ENCODE data around the gene MEPCE.

MEPCE gene

GRCh38 chr7:100428199-100428966 is 1.2 kb upstream of the MEPCE start, which contains the start of gene ZCWPW1:
Gene ZCWPW1 (minus strand): TSS chr7:100428703. CDS start chr7:100420649, 8,054 bp downstream.
- H3K4me3 ChIP-seq (ENCODE audit: control insufficient read depth, low read depth, low read length): peak within 1 kb of the TSS; percentile 80
- TF ChIP-seq, protein P1, sequence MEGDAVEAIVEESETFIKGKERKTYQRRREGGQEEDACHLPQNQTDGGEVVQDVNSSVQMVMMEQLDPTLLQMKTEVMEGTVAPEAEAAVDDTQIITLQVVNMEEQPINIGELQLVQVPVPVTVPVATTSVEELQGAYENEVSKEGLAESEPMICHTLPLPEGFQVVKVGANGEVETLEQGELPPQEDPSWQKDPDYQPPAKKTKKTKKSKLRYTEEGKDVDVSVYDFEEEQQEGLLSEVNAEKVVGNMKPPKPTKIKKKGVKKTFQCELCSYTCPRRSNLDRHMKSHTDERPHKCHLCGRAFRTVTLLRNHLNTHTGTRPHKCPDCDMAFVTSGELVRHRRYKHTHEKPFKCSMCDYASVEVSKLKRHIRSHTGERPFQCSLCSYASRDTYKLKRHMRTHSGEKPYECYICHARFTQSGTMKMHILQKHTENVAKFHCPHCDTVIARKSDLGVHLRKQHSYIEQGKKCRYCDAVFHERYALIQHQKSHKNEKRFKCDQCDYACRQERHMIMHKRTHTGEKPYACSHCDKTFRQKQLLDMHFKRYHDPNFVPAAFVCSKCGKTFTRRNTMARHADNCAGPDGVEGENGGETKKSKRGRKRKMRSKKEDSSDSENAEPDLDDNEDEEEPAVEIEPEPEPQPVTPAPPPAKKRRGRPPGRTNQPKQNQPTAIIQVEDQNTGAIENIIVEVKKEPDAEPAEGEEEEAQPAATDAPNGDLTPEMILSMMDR (IDR thresholded peaks at IDR 0.05; ENCODE audit: control insufficient read depth, insufficient read depth, low read depth, low read length, missing control alignments): no peak
- DNase-seq (ENCODE audit: low read depth): peak; percentile 92

DNA sequence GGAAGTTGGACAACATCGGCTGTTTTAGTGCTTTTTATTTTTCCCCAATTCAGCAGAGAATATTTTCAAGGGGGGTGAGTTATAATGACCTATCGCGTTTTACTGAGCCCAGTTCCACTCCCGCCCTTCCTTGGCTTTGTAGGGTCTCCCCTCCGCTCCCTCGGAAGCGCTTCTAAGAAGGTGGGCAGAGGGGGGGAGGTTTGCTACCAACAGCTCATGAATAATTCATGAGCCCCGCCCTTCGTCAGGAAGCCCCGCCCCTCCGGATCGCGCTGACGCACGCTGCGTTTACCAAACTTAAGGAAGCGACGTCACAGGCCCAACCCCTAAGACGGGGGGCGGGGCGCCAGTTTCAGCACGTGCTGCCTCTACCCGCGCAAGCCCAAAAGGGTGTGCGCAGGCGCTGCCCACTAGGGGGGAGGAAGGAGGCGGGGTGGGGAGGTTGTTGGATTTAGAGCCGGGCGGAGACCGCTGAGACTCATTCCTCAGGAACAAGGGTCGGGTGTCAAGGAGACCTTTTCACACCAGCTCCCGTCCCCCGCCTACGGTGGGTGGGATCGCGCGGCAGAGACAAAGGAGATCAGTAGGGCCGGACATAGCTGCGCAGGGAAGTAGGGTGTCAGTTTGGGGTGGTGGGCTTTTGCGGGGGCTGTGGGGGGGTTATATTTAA is 529 bp upstream of the MEPCE start:
- H3K4me3 ChIP-seq (ENCODE audit: control insufficient read depth, low read depth, low read length): peak overlapping the region; percentile 80
- peak; percentile 98 for DNase-seq (ENCODE audit: low read depth)
- TF ChIP-seq, protein P1 (IDR thresholded peaks at IDR 0.05; ENCODE audit: control insufficient read depth, insufficient read depth, low read depth, low read length, missing control alignments): no peak

- peak overlapping the region; percentile 80 for H3K4me3 ChIP-seq (ENCODE audit: control insufficient read depth, low read depth, low read length)
- DNase-seq (ENCODE audit: low read depth): no peak
- TF ChIP-seq, protein P1 (IDR thresholded peaks at IDR 0.05; ENCODE audit: control insufficient read depth, insufficient read depth, low read depth, low read length, missing control alignments): no peak
Observed at GRCh38 chr7:100430493-100431285, 1.1 kb downstream of the MEPCE start.

DNA sequence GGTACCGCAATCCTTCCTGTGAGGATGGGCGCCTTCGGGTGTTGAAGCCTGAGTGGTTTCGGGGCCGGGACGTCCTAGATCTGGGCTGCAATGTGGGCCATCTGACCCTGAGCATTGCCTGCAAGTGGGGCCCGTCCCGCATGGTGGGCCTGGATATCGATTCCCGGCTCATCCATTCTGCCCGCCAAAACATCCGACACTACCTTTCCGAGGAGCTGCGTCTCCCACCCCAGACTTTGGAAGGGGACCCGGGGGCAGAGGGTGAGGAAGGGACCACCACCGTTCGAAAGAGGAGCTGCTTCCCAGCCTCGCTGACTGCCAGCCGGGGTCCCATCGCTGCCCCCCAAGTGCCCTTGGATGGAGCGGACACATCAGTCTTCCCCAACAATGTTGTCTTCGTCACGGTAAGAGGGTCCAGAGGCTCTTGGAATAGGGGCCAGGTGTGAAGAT is 1.7 kb downstream of the MEPCE start:
- peak overlapping the region; percentile 80 for H3K4me3 ChIP-seq (ENCODE audit: control insufficient read depth, low read depth, low read length)
- no peak for DNase-seq (ENCODE audit: low read depth)
- TF ChIP-seq, protein P1 (IDR thresholded peaks at IDR 0.05; ENCODE audit: control insufficient read depth, insufficient read depth, low read depth, low read length, missing control alignments): no peak

DNA sequence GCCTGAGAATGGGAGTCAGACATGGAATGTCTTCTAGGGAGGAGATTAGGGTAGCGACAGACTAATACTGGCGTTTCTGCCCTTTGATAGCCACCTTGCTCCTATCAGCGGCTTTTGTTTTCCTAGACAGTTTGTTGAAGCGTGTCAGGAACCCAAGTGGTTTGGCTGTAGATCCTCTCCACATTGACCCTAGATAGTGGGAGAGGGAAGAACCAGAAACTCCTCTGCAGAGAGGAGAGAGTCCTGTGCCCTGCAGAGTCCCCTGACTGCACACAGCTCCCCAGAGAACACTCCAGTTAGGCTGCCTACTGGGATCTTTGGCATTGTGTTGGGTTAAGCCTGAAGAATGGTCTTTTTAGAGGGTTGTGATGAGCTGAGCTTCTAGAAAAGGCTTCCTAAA is 2.4 kb downstream of the MEPCE start:
- DNase-seq (ENCODE audit: low read depth): no peak
- TF ChIP-seq, protein P1 (IDR thresholded peaks at IDR 0.05; ENCODE audit: control insufficient read depth, insufficient read depth, low read depth, low read length, missing control alignments): no peak
- H3K4me3 ChIP-seq (ENCODE audit: control insufficient read depth, low read depth, low read length): no peak overlapping the region

DNA sequence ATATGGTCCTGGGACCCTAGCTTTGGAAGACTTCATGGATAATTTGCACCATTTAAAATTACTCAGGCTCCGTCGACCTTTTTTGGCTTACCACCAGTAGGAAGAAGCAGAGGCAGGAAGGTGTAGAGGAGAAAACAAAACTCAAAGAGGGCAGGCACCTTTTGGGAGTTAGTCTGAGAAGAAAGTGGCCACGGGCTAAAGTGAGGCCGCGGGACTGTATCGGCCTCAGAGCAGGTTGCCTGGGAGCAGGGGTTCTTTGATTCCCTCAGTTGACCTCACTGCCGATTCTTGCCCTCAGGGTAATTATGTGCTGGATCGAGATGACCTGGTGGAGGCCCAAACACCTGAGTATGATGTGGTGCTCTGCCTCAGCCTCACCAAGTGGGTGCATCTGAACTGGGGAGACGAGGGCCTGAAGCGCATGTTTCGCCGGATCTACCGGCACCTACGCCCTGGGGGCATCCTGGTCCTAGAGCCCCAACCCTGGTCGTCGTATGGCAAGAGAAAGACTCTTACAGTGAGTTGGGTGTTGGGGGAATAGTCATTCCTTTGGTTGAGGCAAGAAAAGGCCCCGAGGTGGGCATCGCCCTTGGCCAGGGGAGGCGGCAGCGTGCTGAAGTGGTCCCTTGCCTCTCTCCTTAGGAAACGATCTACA is 3.1 kb downstream of the MEPCE start:
- DNase-seq (ENCODE audit: low read depth): no peak
- H3K4me3 ChIP-seq (ENCODE audit: control insufficient read depth, low read depth, low read length): no peak overlapping the region
- TF ChIP-seq, protein P1 (IDR thresholded peaks at IDR 0.05; ENCODE audit: control insufficient read depth, insufficient read depth, low read depth, low read length, missing control alignments): no peak

Measured in AG09309 (cell line).